Erythroblast (primary cell): ENCODE results near the gene SLPI.

Source experiments
- GATA1 ChIP-seq: IDR thresholded peaks from 2 replicates; pipeline ENCODE4 v1.6.1; 2011; ENCODE audit warnings: low read depth, mild to moderate bottlenecking, control low read depth, low read length, moderate library complexity
- POLR2A ChIP-seq: IDR thresholded peaks from 2 replicates; pipeline ENCODE4 v1.6.1; 2011; ENCODE audit warnings: mild to moderate bottlenecking, low read length

- TF ChIP-seq POLR2A (no peak), GATA1 (no peak)
These were observed 14.7 kb upstream of the SLPI start for GRCh38 chr20:45269056-45269455.
